Stomach (tissue), 9 donors: Measurements from ENCODE around the gene C11orf65. TPM values are rescaled to one million over a fixed set of nuclear protein-coding genes. Genes with fewer than 3 reads are reported as not detected.
A peak's percentile ranks its signal among the peaks of the same experiment; 100 is the strongest.

ENCODE experiments used
- DNase-seq, 2 donors: peaks; one replicate each; pipeline versions ENCODE4 v3.0.0 to v3.0.0-alpha.2; 2013 to 2019
- H3K27ac ChIP-seq, 5 donors: fragments of 200-600 bp in 4 of 5; sonication (generic) in 4 of 5; one replicate each; pipeline ENCODE4 v1.5.1; 2013 to 2019; ENCODE audit warnings: mild to moderate bottlenecking in 1 of 5, moderate library complexity in 1 of 5
- H3K27me3 ChIP-seq, 3 donors: fragments of 200-600 bp; sonication (generic); one replicate each; pipeline ENCODE4 v1.5.1; 2017 to 2019; ENCODE audit warnings: mixed run types in 1 of 3
- H3K36me3 ChIP-seq, 4 donors: fragments of 200-600 bp; sonication (generic); 1 replicate in 3 of 4; 2 replicates in 1 of 4; pipeline ENCODE4 v1.5.1; 2016 to 2019
- H3K4me1 ChIP-seq, 4 donors: fragments of 200-600 bp; sonication (generic); one replicate each; pipeline ENCODE4 v1.5.1; 2016 to 2019
- H3K4me3 ChIP-seq, 4 donors: fragments of 200-600 bp; sonication (generic) in 3 of 4; one replicate each; pipeline ENCODE4 v1.5.1; 2016 to 2019; ENCODE audit warnings: mild to moderate bottlenecking in 1 of 4
- H3K9me3 ChIP-seq, 4 donors: fragments of 200-600 bp; sonication (generic); one replicate each; pipeline ENCODE4 v1.5.1; 2016 to 2019
- EP300 ChIP-seq: sonication (generic); formaldehyde crosslinking; IDR thresholded peaks from one replicate; pipeline ENCODE4 v1.6.1; 2017; ENCODE audit warnings: antibody characterized with exemption
- POLR2A ChIP-seq, 4 donors: fragments of 450-650 bp; IDR thresholded peaks; one replicate each; pipeline ENCODE4 v1.6.1; 2016; ENCODE audit warnings: antibody characterized with exemption in 4 of 4, control low read depth in 2 of 4, mild to moderate bottlenecking in 1 of 4, moderate library complexity in 1 of 4
- POLR2AphosphoS5 ChIP-seq, 3 donors: sonication (generic); formaldehyde crosslinking; IDR thresholded peaks; one replicate each; pipeline ENCODE4 v1.6.1; 2016; ENCODE audit warnings: antibody characterized with exemption in 3 of 3
- WGBS, 5 donors: extraction: QIAGEN DNeasy Blood & Tissue Kit in 3 of 5; methylation state at CpG; one replicate each; pipeline versions ENCODE4 v1.1.5 to v1.1.7; 2013 to 2018; 5-methylcytosine and 5-hydroxymethylcytosine counted together
- intact Hi-C: fragments of 100-400 bp; cut with DNase I; formaldehyde crosslinking; loops from one replicate; pipeline ENCODE4 v1.15.1; 2023; ENCODE audit warnings: low total_unique reads
- polyA plus RNA-seq, 3 donors: library from polyadenylated mRNA; stranded (reverse); fragments of 200-250 nt; gene quantifications; one replicate each; pipeline ENCODE4 v1.2.3, GENCODE V29; 2013
- total RNA-seq, 5 donors: library from RNA; depleted of rRNA; stranded (reverse); fragments of >200 nt; gene quantifications; one replicate each; pipeline versions ENCODE4 v1.1.0 to v1.2.3, GENCODE V29; 2014 to 2016
- TF ChIP-seq, protein P1 (sequence below), 7 experiments: fragments of 450-650 bp in 4 of 7; fragments of 200-600 bp in 3 of 7; sonication (generic) in 3 of 7; IDR thresholded peaks; one replicate each; pipeline ENCODE4 v1.5.1; 2016 to 2019; ENCODE audit warnings: antibody characterized with exemption in 7 of 7, control low read depth in 2 of 7, mild to moderate bottlenecking in 1 of 7
- donor health status: healthy with polysubstance abuse.
- donor health status: Bipolar disorder and iron deficiency.
- donor health status: healthy.

The C11orf65 gene
- total and polyA plus RNA-seq, 8 donors = 0.33 to 5.0 (median 1.1) TPM; not detected in 5

DNA sequence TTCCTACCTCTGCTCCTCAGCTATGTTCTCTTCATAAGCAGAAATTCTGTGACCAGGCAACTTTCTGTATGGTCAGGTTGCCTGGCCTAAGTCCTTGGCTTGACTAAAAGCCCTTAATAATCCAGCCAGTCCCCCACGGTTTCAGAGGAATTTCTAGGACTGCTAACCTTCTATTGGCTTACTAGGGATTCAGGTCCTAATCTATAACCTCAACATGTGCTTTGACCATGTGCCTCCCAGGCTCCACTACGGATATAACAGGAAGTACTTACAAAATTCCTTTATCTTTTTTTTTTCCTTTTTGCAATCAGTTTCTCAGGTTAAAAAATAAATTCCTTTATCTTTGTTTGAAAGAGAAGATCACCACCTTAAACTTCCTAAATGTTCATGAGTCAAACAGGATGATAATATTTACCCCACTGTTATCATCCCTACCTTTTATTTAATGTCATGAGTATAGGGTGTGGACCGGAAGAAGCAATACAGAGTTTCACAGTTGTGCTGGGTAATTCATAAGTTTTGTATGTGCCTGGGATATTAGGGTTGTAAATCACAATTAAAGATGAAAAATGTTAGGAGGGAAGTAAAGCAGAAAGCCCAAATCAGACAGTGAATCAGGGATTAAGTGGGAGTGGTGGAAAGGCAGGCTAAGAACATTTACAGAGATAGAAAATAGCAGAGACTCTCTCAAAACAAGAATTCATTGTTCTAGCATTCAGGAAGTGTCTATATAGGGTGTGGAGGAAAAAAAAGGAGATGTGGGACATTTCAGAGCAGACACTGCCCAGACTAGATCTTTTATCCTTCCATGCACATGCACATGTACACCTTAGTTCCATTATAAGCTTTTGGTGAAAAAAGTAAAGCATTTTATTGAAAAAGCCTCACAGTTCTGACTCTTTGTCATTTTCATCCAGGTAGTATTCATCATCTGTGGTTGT is 41.6 kb upstream of the C11orf65 start:
- intact Hi-C loops = no loop called here
- Histone ChIP-seq H3K27me3 (no peaks in the 10 kb centered on the region), H3K4me3 (no peak overlapping the region), H3K9me3 (no peaks in the 10 kb centered on the region), H3K4me1 (no peaks in the 10 kb centered on the region), H3K27ac (no peak overlapping the region), H3K36me3 (peaks cover 0 to 12% (median 11%) of the 10 kb centered on the region in 4 donors)
- DNase-seq = peak in 1 of 2 donors; percentile 30
- 43 to 57% (median 50%) methylated on average over 3 of the region's 3 CpGs for WGBS, 5 donors
- TF ChIP-seq POLR2AphosphoS5 (IDR thresholded peaks at IDR 0.05) = no peak
- TF ChIP-seq EP300 = no peak
- TF ChIP-seq POLR2A (IDR thresholded peaks at IDR 0.05) = no peak

DNA sequence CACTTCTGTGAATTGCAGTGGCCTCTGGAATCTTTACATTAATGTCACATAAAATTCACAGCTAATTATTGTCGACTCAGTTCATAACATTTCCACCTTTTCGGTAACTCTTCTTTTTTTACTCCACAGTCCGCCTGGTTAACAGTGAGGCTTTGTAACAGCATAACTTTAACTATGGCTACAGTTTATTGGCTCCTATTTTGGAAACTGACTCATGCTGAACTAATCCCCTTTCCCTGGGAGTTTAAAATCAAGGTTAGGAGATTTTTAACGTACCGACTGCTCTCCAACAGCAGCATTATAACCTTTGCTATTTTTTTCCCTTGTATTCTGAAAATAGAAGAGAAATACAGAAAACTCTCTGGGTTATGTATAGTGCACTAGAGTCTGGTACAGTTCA is 34.1 kb upstream of the C11orf65 start:
- Histone ChIP-seq H3K4me1 (peaks cover 6 to 18% (median 13%) of the 10 kb centered on the region in 4 donors), H3K9me3 (no peaks in the 10 kb centered on the region), H3K4me3 (no peak overlapping the region), H3K27me3 (no peaks in the 10 kb centered on the region), H3K27ac (no peak overlapping the region), H3K36me3 (no peaks in the 10 kb centered on the region)
- no peak for DNase-seq
- no peak for TF ChIP-seq EP300
- TF ChIP-seq POLR2A (IDR thresholded peaks at IDR 0.05) = no peak
- TF ChIP-seq, protein P1, sequence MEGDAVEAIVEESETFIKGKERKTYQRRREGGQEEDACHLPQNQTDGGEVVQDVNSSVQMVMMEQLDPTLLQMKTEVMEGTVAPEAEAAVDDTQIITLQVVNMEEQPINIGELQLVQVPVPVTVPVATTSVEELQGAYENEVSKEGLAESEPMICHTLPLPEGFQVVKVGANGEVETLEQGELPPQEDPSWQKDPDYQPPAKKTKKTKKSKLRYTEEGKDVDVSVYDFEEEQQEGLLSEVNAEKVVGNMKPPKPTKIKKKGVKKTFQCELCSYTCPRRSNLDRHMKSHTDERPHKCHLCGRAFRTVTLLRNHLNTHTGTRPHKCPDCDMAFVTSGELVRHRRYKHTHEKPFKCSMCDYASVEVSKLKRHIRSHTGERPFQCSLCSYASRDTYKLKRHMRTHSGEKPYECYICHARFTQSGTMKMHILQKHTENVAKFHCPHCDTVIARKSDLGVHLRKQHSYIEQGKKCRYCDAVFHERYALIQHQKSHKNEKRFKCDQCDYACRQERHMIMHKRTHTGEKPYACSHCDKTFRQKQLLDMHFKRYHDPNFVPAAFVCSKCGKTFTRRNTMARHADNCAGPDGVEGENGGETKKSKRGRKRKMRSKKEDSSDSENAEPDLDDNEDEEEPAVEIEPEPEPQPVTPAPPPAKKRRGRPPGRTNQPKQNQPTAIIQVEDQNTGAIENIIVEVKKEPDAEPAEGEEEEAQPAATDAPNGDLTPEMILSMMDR (IDR thresholded peaks at IDR 0.05) = no peak
- TF ChIP-seq POLR2AphosphoS5 (IDR thresholded peaks at IDR 0.05) = no peak
- intact Hi-C loops = no loop called here
- 79 to 90% (median 85%) methylated on average over 5 of the region's 5 CpGs for WGBS, 5 donors

DNA sequence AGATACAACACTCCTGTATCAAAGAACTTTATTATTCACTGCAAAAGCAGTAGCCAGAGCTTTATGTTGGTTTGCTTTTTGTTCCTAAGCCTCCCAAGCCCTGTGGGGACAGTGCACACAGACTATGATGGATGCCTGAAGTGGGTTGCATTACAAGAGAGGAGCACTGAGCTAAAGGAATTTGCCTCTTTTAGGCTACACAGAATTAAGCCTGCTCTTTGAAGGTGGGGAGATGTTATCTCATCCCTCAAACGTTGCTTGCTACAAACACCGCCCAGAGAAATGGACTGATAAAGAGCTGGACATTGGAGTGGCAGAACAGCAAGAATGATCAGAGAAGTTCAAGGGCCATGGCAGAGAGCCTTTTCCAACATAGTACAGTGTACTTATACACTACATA is 33.4 kb upstream of the C11orf65 start:
- Histone ChIP-seq H3K27me3 (no peaks in the 10 kb centered on the region), H3K4me1 (peaks cover 9 to 21% (median 14%) of the 10 kb centered on the region in 4 donors), H3K4me3 (no peak overlapping the region), H3K27ac (no peak overlapping the region), H3K9me3 (no peaks in the 10 kb centered on the region), H3K36me3 (no peaks in the 10 kb centered on the region)
- no peak for DNase-seq
- TF ChIP-seq POLR2AphosphoS5 (IDR thresholded peaks at IDR 0.05) (no peak), POLR2A (IDR thresholded peaks at IDR 0.05) (no peak), EP300 (no peak)
- TF ChIP-seq, protein P1 (IDR thresholded peaks at IDR 0.05) = no peak
- 18 to 45% (median 27%) methylated on average over 2 of the region's 2 CpGs for WGBS, 5 donors
- intact Hi-C loops = no loop called here

DNA sequence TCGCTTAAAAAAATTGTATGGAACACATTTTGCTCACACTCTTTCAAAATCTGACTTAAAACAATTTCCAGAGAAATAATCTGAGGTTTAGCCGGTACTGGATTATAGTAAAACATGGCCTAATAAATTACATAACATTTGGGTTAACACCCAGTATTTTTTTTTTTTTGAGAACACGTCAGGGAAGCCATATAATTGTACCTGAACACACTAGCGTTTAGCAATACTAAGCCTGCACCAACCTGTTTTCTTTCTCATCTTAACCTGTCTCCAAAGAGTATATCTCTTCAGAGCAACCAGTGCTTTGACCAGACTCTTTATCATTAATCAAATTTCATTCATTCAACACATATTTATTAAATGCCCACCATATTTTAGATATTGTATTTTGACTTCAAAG is 32.8 kb upstream of the C11orf65 start:
- no peaks in the 10 kb centered on the region for H3K9me3 ChIP-seq
- no peaks in the 10 kb centered on the region for H3K36me3 ChIP-seq
- intact Hi-C loops = no loop called here
- DNase-seq = no peak
- no peak overlapping the region for H3K4me3 ChIP-seq
- TF ChIP-seq POLR2AphosphoS5 (IDR thresholded peaks at IDR 0.05) (no peak), EP300 (no peak), POLR2A (IDR thresholded peaks at IDR 0.05) (no peak)
- TF ChIP-seq, protein P1 (IDR thresholded peaks at IDR 0.05) = no peak
- H3K27ac ChIP-seq = no peak overlapping the region
- WGBS, 5 donors = 87 to 94% (median 91%) methylated on average over 4 of the region's 4 CpGs
- peaks cover 9 to 21% (median 14%) of the 10 kb centered on the region in 4 donors for H3K4me1 ChIP-seq
- H3K27me3 ChIP-seq = no peaks in the 10 kb centered on the region
